PC-3 (cell line): ENCODE measurements around the gene KCNQ1OT1. TPM values are rescaled to one million over a fixed set of nuclear protein-coding genes. Genes with fewer than 3 reads are reported as not detected.

Experiments
- ATAC-seq: fragments of 200-7000 bp; cut with Tn5 transposase; 2 replicates; pipeline ENCODE4 v1.9.1; 2020; ENCODE audit warnings: mild to moderate bottlenecking, moderate library complexity
- Bru-seq: library from RNA; stranded (reverse); fragments of 400-500 nt; gene quantifications from one replicate; lab custom pipeline; 2021; lab: Mats Ljungman, UMichigan
- BruChase-seq, 2 experiments: library from RNA; stranded (reverse); fragments of 400-500 nt; gene quantifications; one replicate each; lab custom pipeline; 2021; lab: Mats Ljungman, UMichigan
- BruUV-seq: library from RNA; stranded (reverse); fragments of 400-500 nt; replicated peaks from 2 replicates; lab custom pipeline; 2021; lab: Mats Ljungman, UMichigan
- CTCF ChIA-PET: fragments of 300-600 bp; sonication (Branson Sonifier 250); formaldehyde crosslinking; loops from one replicate; lab custom pipeline; 2022; ENCODE audit warnings: antibody characterized with exemption; lab: Charles Lee
- POLR2A ChIA-PET: fragments of 300-600 bp; sonication (Branson Sonifier 250); formaldehyde crosslinking; loops from one replicate; lab custom pipeline; 2022; ENCODE audit warnings: antibody characterized with exemption; ENCODE audit not compliant: unreplicated experiment; lab: Charles Lee
- DNase-seq: peaks from one replicate; pipeline ENCODE4 v3.0.0-alpha.2; 2015
- H2AFZ ChIP-seq: fragments of 300-600 bp; sonication (generic); 2 replicates; pipeline ENCODE4 v1.6.0; 2016; ENCODE audit warnings: antibody characterized with exemption, low read length
- H3F3A ChIP-seq: fragments of 300-600 bp; sonication (generic); one replicate; pipeline ENCODE4 v1.6.0; 2017; ENCODE audit warnings: antibody characterized with exemption, low read length, control low read depth, mild to moderate bottlenecking; ENCODE audit not compliant: unreplicated experiment
- H3K27ac ChIP-seq: fragments of 300-600 bp; sonication (generic); 2 replicates; pipeline ENCODE4 v1.5.1; 2016; ENCODE audit warnings: mild to moderate bottlenecking, low read length
- H3K27me3 ChIP-seq: fragments of 300-600 bp; sonication (generic); 2 replicates; pipeline ENCODE4 v1.6.1; 2016; ENCODE audit warnings: low read length, mixed read lengths
- H3K36me3 ChIP-seq: fragments of 300-600 bp; sonication (generic); 2 replicates; pipeline ENCODE4 v1.6.1; 2016; ENCODE audit warnings: low read depth, mixed run types, low read length, mixed read lengths
- H3K4me1 ChIP-seq: fragments of 300-600 bp; sonication (generic); 2 replicates; pipeline ENCODE4 v1.5.1; 2016; ENCODE audit warnings: low read length; ENCODE audit not compliant: insufficient read depth
- H3K4me2 ChIP-seq: fragments of 300-600 bp; sonication (generic); 2 replicates; pipeline ENCODE4 v1.6.0; 2016; ENCODE audit warnings: low read length
- H3K4me3 ChIP-seq: fragments of 300-600 bp; sonication (generic); 2 replicates; pipeline ENCODE4 v1.5.1; 2016; ENCODE audit warnings: mild to moderate bottlenecking, low read length, mixed read lengths
- H3K79me2 ChIP-seq: fragments of 300-600 bp; sonication (generic); 2 replicates; pipeline ENCODE4 v1.6.1; 2017; ENCODE audit warnings: low read length, mixed read lengths
- H3K9ac ChIP-seq: fragments of 300-600 bp; sonication (generic); 2 replicates; pipeline ENCODE4 v1.6.0; 2016; ENCODE audit warnings: mild to moderate bottlenecking, low read length
- H3K9me2 ChIP-seq: fragments of 300-600 bp; sonication (generic); replicated peaks from 2 replicates; pipeline ENCODE4 v1.6.1; 2016; ENCODE audit warnings: mixed run types, low read length, mixed read lengths
- H3K9me3 ChIP-seq: fragments of 300-600 bp; sonication (generic); 2 replicates; pipeline ENCODE4 v1.6.1; 2016; ENCODE audit warnings: low read length, mixed read lengths
- H4K20me1 ChIP-seq: fragments of 300-600 bp; sonication (generic); 2 replicates; pipeline ENCODE4 v1.6.1; 2016; ENCODE audit warnings: low read length, mixed read lengths
- EZH2 ChIP-seq: fragments of 300-600 bp; sonication (generic); IDR thresholded peaks from one replicate; pipeline ENCODE4 v1.6.1; 2017; ENCODE audit warnings: antibody characterized with exemption, mild to moderate bottlenecking, low read length; ENCODE audit not compliant: unreplicated experiment
- EZH2phosphoT487 ChIP-seq: fragments of 300-600 bp; sonication (generic); IDR thresholded peaks from 2 replicates; pipeline ENCODE4 v1.6.1; 2018; ENCODE audit warnings: mild to moderate bottlenecking, antibody characterized with exemption, low read length, borderline replicate concordance
- intact Hi-C: fragments of 100-400 bp; cut with micrococcal nuclease; formaldehyde crosslinking; loops from 2 replicates; pipeline ENCODE4 v1.9.0; 2023
- long read RNA-seq: library from polyadenylated mRNA; unstranded; transcript quantifications from one replicate; pipeline ENCODE4 v2.0.0, GENCODE V29; 2021; ENCODE audit not compliant: unreplicated experiment
- total RNA-seq: library from RNA; depleted of rRNA; stranded (reverse); fragments of >200 nt; gene quantifications from 2 replicates; pipeline ENCODE4 v1.2.3, GENCODE V29; 2014; rRNA removed
- TF ChIP-seq, protein P1 (sequence below): fragments of 300-600 bp; sonication (generic); conservative IDR thresholded peaks from 2 replicates; pipeline ENCODE4 v1.5.1; 2017; ENCODE audit warnings: antibody characterized with exemption, low read depth, mild to moderate bottlenecking, low read length

The KCNQ1OT1 gene
- total RNA-seq (1.5 and 1.7 TPM in 2 replicates), Bru-seq, nascent RNA (percentile 82 among the genes with signal in this experiment), BruChase-seq, experiment 1, labeled RNA remaining after a 6-hour chase (percentile 77 among the genes with signal in this experiment), BruChase-seq, experiment 2, labeled RNA remaining after a 2-hour chase (percentile 91 among the genes with signal in this experiment)
- long read RNA-seq, full-length matches to known transcripts, result 21 of 21 reads
- long read RNA-seq, partial matches to known transcripts, result 0 of 21 reads
- long read RNA-seq, other reads (novel, unspliced or antisense), result 0 of 21 reads

GRCh38 chr11:2699531-2700414 is at the start of gene KCNQ1OT1:
KCNQ1OT1 (minus strand) TSS chr11:2699994.
- peaks cover 50% of the 10 kb centered on the region for H3K79me2 ChIP-seq
- ATAC-seq, result peak; percentile 90
- ChIA-PET POLR2A (no interaction called here), CTCF (no interaction called here)
- TF ChIP-seq EZH2phosphoT487, result no peak
- TF ChIP-seq, protein P1, sequence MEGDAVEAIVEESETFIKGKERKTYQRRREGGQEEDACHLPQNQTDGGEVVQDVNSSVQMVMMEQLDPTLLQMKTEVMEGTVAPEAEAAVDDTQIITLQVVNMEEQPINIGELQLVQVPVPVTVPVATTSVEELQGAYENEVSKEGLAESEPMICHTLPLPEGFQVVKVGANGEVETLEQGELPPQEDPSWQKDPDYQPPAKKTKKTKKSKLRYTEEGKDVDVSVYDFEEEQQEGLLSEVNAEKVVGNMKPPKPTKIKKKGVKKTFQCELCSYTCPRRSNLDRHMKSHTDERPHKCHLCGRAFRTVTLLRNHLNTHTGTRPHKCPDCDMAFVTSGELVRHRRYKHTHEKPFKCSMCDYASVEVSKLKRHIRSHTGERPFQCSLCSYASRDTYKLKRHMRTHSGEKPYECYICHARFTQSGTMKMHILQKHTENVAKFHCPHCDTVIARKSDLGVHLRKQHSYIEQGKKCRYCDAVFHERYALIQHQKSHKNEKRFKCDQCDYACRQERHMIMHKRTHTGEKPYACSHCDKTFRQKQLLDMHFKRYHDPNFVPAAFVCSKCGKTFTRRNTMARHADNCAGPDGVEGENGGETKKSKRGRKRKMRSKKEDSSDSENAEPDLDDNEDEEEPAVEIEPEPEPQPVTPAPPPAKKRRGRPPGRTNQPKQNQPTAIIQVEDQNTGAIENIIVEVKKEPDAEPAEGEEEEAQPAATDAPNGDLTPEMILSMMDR, result no peak
- TF ChIP-seq EZH2, result no peak
- peak within 1 kb of the TSS; percentile 94 for H3K4me3 ChIP-seq
- H3K27me3 ChIP-seq, result no peaks in the 10 kb centered on the region
- no peaks in the 10 kb centered on the region for H3F3A ChIP-seq
- H3K9me2 ChIP-seq, result no peaks in the 10 kb centered on the region
- peak within 1 kb of the TSS; percentile 78 for H3K27ac ChIP-seq
- peaks cover 34% of the 10 kb centered on the region for H4K20me1 ChIP-seq
- H2AFZ ChIP-seq, result peak within 1 kb of the TSS; percentile 23
- H3K9ac ChIP-seq, result peak within 1 kb of the TSS; percentile 94
- intact Hi-C loops, result loop anchor here (2.0 to 5.0 kb wide), 2 partner anchors 167 to 185 kb away; partner anchors contain the start of gene CDKN1C
- BruUV-seq, result no TSS peak
- H3K4me1 ChIP-seq, result peaks cover 13% of the 10 kb centered on the region; the same call in 1 of the 2 replicates
- no peaks in the 10 kb centered on the region for H3K9me3 ChIP-seq
- H3K36me3 ChIP-seq, result no peaks in the 10 kb centered on the region
- peak; percentile 92 for DNase-seq
- H3K4me2 ChIP-seq, result peak within 1 kb of the TSS; percentile 95

GRCh38 chr11:2748814-2749554 is 49.2 kb upstream of the KCNQ1OT1 start:
- Histone ChIP-seq H3K4me3 (no peak overlapping the region), H4K20me1 (no peaks in the 10 kb centered on the region), H3K4me2 (no peak overlapping the region), H3F3A (no peaks in the 10 kb centered on the region), H3K9me2 (no peaks in the 10 kb centered on the region), H3K4me1 (no peaks in the 10 kb centered on the region), H3K9me3 (no peaks in the 10 kb centered on the region), H3K79me2 (no peaks in the 10 kb centered on the region), H3K9ac (no peak overlapping the region), H3K36me3 (no peaks in the 10 kb centered on the region), H3K27me3 (no peaks in the 10 kb centered on the region), H2AFZ (no peak overlapping the region), H3K27ac (no peak overlapping the region)
- DNase-seq (no peak), ATAC-seq (no peak)
- ChIA-PET POLR2A (no interaction called here), CTCF (no interaction called here)
- BruUV-seq, result no TSS peak
- no peak for TF ChIP-seq EZH2phosphoT487
- TF ChIP-seq, protein P1, result no peak
- no peak for TF ChIP-seq EZH2
- intact Hi-C loops, result no loop called here
